ENCODE data around the gene ARHGAP44. TPM values are rescaled to one million over a fixed set of nuclear protein-coding genes. Genes with fewer than 3 reads are reported as not detected.

Gene ARHGAP44
- polyA plus RNA-seq, 2 donors: 0.81 to 0.96 TPM

- H3K9me3 ChIP-seq (ENCODE audit: control insufficient read depth in 2 of 2, insufficient read depth in 1 of 2, low read depth in 1 of 2, low read length in 1 of 2): no peaks in the 10 kb centered on the region
- H3K36me3 ChIP-seq (ENCODE audit: control insufficient read depth in 2 of 2, insufficient read depth in 2 of 2, low read length in 1 of 2): no peaks in the 10 kb centered on the region
- no peak overlapping the region for H3K4me3 ChIP-seq (ENCODE audit: low read depth in 1 of 2, low read length in 2 of 2)
- no peak overlapping the region for H3K27ac ChIP-seq (ENCODE audit: low read depth in 2 of 2, low read length in 1 of 2)
- no peaks in the 10 kb centered on the region for H3K4me1 ChIP-seq (ENCODE audit: control insufficient read depth in 2 of 2, insufficient read depth in 2 of 2, low read length in 1 of 2)
- 55 to 70% methylated on average over 3 of the region's 3 CpGs for WGBS, 2 donors
- H3K27me3 ChIP-seq (ENCODE audit: control insufficient read depth in 1 of 2, insufficient read depth in 2 of 2, low read length in 2 of 2): no peaks in the 10 kb centered on the region
Measured at GRCh38 chr17:12936501-12936900, 147.2 kb downstream of the ARHGAP44 start.

- 80% methylated on average over 2 of the region's 2 CpGs for WGBS, 2 donors
- Histone ChIP-seq H3K9me3 (ENCODE audit: control insufficient read depth in 2 of 2, insufficient read depth in 1 of 2, low read depth in 1 of 2, low read length in 1 of 2) (peaks cover 0 to 2% of the 10 kb centered on the region in 2 donors), H3K36me3 (ENCODE audit: control insufficient read depth in 2 of 2, insufficient read depth in 2 of 2, low read length in 1 of 2) (no peaks in the 10 kb centered on the region), H3K27ac (ENCODE audit: low read depth in 2 of 2, low read length in 1 of 2) (no peak overlapping the region), H3K27me3 (ENCODE audit: control insufficient read depth in 1 of 2, insufficient read depth in 2 of 2, low read length in 2 of 2) (no peaks in the 10 kb centered on the region), H3K4me3 (ENCODE audit: low read depth in 1 of 2, low read length in 2 of 2) (no peak overlapping the region), H3K4me1 (ENCODE audit: control insufficient read depth in 2 of 2, insufficient read depth in 2 of 2, low read length in 1 of 2) (no peaks in the 10 kb centered on the region)
Measured at GRCh38 chr17:12940699-12941098, 151.4 kb downstream of the ARHGAP44 start.

GRCh38 chr17:12947047-12947446, 157.7 kb downstream of the ARHGAP44 start:
- 87% methylated on average over 4 of the region's 4 CpGs for WGBS, 2 donors
- no peaks in the 10 kb centered on the region for H3K36me3 ChIP-seq (ENCODE audit: control insufficient read depth in 2 of 2, insufficient read depth in 2 of 2, low read length in 1 of 2)
- no peaks in the 10 kb centered on the region for H3K27me3 ChIP-seq (ENCODE audit: control insufficient read depth in 1 of 2, insufficient read depth in 2 of 2, low read length in 2 of 2)
- no peak overlapping the region for H3K27ac ChIP-seq (ENCODE audit: low read depth in 2 of 2, low read length in 1 of 2)
- no peak overlapping the region for H3K4me3 ChIP-seq (ENCODE audit: low read depth in 1 of 2, low read length in 2 of 2)
- H3K9me3 ChIP-seq (ENCODE audit: control insufficient read depth in 2 of 2, insufficient read depth in 1 of 2, low read depth in 1 of 2, low read length in 1 of 2): peaks cover 0 to 2% of the 10 kb centered on the region in 2 donors
- H3K4me1 ChIP-seq (ENCODE audit: control insufficient read depth in 2 of 2, insufficient read depth in 2 of 2, low read length in 1 of 2): no peaks in the 10 kb centered on the region

GRCh38 chr17:12952012-12952411, 162.7 kb downstream of the ARHGAP44 start:
- Histone ChIP-seq H3K4me1 (ENCODE audit: control insufficient read depth in 2 of 2, insufficient read depth in 2 of 2, low read length in 1 of 2) (no peaks in the 10 kb centered on the region), H3K4me3 (ENCODE audit: low read depth in 1 of 2, low read length in 2 of 2) (no peak overlapping the region), H3K27me3 (ENCODE audit: control insufficient read depth in 1 of 2, insufficient read depth in 2 of 2, low read length in 2 of 2) (no peaks in the 10 kb centered on the region), H3K9me3 (ENCODE audit: control insufficient read depth in 2 of 2, insufficient read depth in 1 of 2, low read depth in 1 of 2, low read length in 1 of 2) (peaks cover 0 to 4% of the 10 kb centered on the region in 2 donors), H3K27ac (ENCODE audit: low read depth in 2 of 2, low read length in 1 of 2) (no peak overlapping the region), H3K36me3 (ENCODE audit: control insufficient read depth in 2 of 2, insufficient read depth in 2 of 2, low read length in 1 of 2) (peaks cover 0 to 7% of the 10 kb centered on the region in 2 donors)
- 91 to 93% methylated on average over 4 of the region's 4 CpGs for WGBS, 2 donors

GRCh38 chr17:12953156-12953555, 163.9 kb downstream of the ARHGAP44 start:
- Histone ChIP-seq H3K27me3 (ENCODE audit: control insufficient read depth in 1 of 2, insufficient read depth in 2 of 2, low read length in 2 of 2) (no peaks in the 10 kb centered on the region), H3K36me3 (ENCODE audit: control insufficient read depth in 2 of 2, insufficient read depth in 2 of 2, low read length in 1 of 2) (peaks cover 0 to 7% of the 10 kb centered on the region in 2 donors), H3K9me3 (ENCODE audit: control insufficient read depth in 2 of 2, insufficient read depth in 1 of 2, low read depth in 1 of 2, low read length in 1 of 2) (peaks cover 0 to 4% of the 10 kb centered on the region in 2 donors), H3K27ac (ENCODE audit: low read depth in 2 of 2, low read length in 1 of 2) (no peak overlapping the region), H3K4me1 (ENCODE audit: control insufficient read depth in 2 of 2, insufficient read depth in 2 of 2, low read length in 1 of 2) (no peaks in the 10 kb centered on the region), H3K4me3 (ENCODE audit: low read depth in 1 of 2, low read length in 2 of 2) (no peak overlapping the region)
- 95 to 96% methylated on average over 13 of the region's 13 CpGs for WGBS, 2 donors

GRCh38 chr17:12955521-12955920, 166.2 kb downstream of the ARHGAP44 start:
- Histone ChIP-seq H3K9me3 (ENCODE audit: control insufficient read depth in 2 of 2, insufficient read depth in 1 of 2, low read depth in 1 of 2, low read length in 1 of 2) (peaks cover 3 to 4% of the 10 kb centered on the region in 2 donors), H3K4me3 (ENCODE audit: low read depth in 1 of 2, low read length in 2 of 2) (no peak overlapping the region), H3K36me3 (ENCODE audit: control insufficient read depth in 2 of 2, insufficient read depth in 2 of 2, low read length in 1 of 2) (peaks cover 0 to 7% of the 10 kb centered on the region in 2 donors), H3K27me3 (ENCODE audit: control insufficient read depth in 1 of 2, insufficient read depth in 2 of 2, low read length in 2 of 2) (no peaks in the 10 kb centered on the region), H3K27ac (ENCODE audit: low read depth in 2 of 2, low read length in 1 of 2) (no peak overlapping the region), H3K4me1 (ENCODE audit: control insufficient read depth in 2 of 2, insufficient read depth in 2 of 2, low read length in 1 of 2) (no peaks in the 10 kb centered on the region)
- 86 to 89% methylated on average over 5 of the region's 5 CpGs for WGBS, 2 donors

GRCh38 chr17:12958786-12959185, 169.5 kb downstream of the ARHGAP44 start:
- Histone ChIP-seq H3K9me3 (ENCODE audit: control insufficient read depth in 2 of 2, insufficient read depth in 1 of 2, low read depth in 1 of 2, low read length in 1 of 2) (peaks cover 3 to 4% of the 10 kb centered on the region in 2 donors), H3K4me1 (ENCODE audit: control insufficient read depth in 2 of 2, insufficient read depth in 2 of 2, low read length in 1 of 2) (no peaks in the 10 kb centered on the region), H3K27ac (ENCODE audit: low read depth in 2 of 2, low read length in 1 of 2) (no peak overlapping the region), H3K36me3 (ENCODE audit: control insufficient read depth in 2 of 2, insufficient read depth in 2 of 2, low read length in 1 of 2) (peaks cover 0 to 7% of the 10 kb centered on the region in 2 donors), H3K27me3 (ENCODE audit: control insufficient read depth in 1 of 2, insufficient read depth in 2 of 2, low read length in 2 of 2) (no peaks in the 10 kb centered on the region), H3K4me3 (ENCODE audit: low read depth in 1 of 2, low read length in 2 of 2) (no peak overlapping the region)
- 96 to 97% methylated on average over 12 of the region's 12 CpGs for WGBS, 2 donors

- WGBS, 2 donors: 91 to 94% methylated on average over 8 of the region's 8 CpGs
Measured at GRCh38 chr17:12959441-12959840, 170.1 kb downstream of the ARHGAP44 start.

GRCh38 chr17:12961655-12962054, 172.4 kb downstream of the ARHGAP44 start:
- Histone ChIP-seq H3K36me3 (ENCODE audit: control insufficient read depth in 2 of 2, insufficient read depth in 2 of 2, low read length in 1 of 2) (peaks cover 0 to under 1% of the 10 kb centered on the region in 2 donors), H3K4me1 (ENCODE audit: control insufficient read depth in 2 of 2, insufficient read depth in 2 of 2, low read length in 1 of 2) (no peaks in the 10 kb centered on the region), H3K27ac (ENCODE audit: low read depth in 2 of 2, low read length in 1 of 2) (no peak overlapping the region), H3K9me3 (ENCODE audit: control insufficient read depth in 2 of 2, insufficient read depth in 1 of 2, low read depth in 1 of 2, low read length in 1 of 2) (peaks cover 2 to 3% of the 10 kb centered on the region in 2 donors), H3K4me3 (ENCODE audit: low read depth in 1 of 2, low read length in 2 of 2) (no peak overlapping the region), H3K27me3 (ENCODE audit: control insufficient read depth in 1 of 2, insufficient read depth in 2 of 2, low read length in 2 of 2) (no peaks in the 10 kb centered on the region)
- 87 to 94% methylated on average over 4 of the region's 4 CpGs for WGBS, 2 donors

More at GRCh38 chr17:12959441-12959840, 170.1 kb downstream of the ARHGAP44 start:
- Histone ChIP-seq H3K27ac (ENCODE audit: low read depth in 2 of 2, low read length in 1 of 2) (no peak overlapping the region), H3K27me3 (ENCODE audit: control insufficient read depth in 1 of 2, insufficient read depth in 2 of 2, low read length in 2 of 2) (no peaks in the 10 kb centered on the region), H3K9me3 (ENCODE audit: control insufficient read depth in 2 of 2, insufficient read depth in 1 of 2, low read depth in 1 of 2, low read length in 1 of 2) (peaks cover 3 to 4% of the 10 kb centered on the region in 2 donors), H3K4me1 (ENCODE audit: control insufficient read depth in 2 of 2, insufficient read depth in 2 of 2, low read length in 1 of 2) (no peaks in the 10 kb centered on the region), H3K4me3 (ENCODE audit: low read depth in 1 of 2, low read length in 2 of 2) (no peak overlapping the region), H3K36me3 (ENCODE audit: control insufficient read depth in 2 of 2, insufficient read depth in 2 of 2, low read length in 1 of 2) (peaks cover 0 to 7% of the 10 kb centered on the region in 2 donors)

GRCh38 chr17:12963505-12963904, 174.2 kb downstream of the ARHGAP44 start:
- peaks cover 2% of the 10 kb centered on the region in 2 donors for H3K9me3 ChIP-seq (ENCODE audit: control insufficient read depth in 2 of 2, insufficient read depth in 1 of 2, low read depth in 1 of 2, low read length in 1 of 2)
- no peaks in the 10 kb centered on the region for H3K4me1 ChIP-seq (ENCODE audit: control insufficient read depth in 2 of 2, insufficient read depth in 2 of 2, low read length in 1 of 2)
- no peaks in the 10 kb centered on the region for H3K36me3 ChIP-seq (ENCODE audit: control insufficient read depth in 2 of 2, insufficient read depth in 2 of 2, low read length in 1 of 2)
- H3K4me3 ChIP-seq (ENCODE audit: low read depth in 1 of 2, low read length in 2 of 2): no peak overlapping the region
- no peak overlapping the region for H3K27ac ChIP-seq (ENCODE audit: low read depth in 2 of 2, low read length in 1 of 2)
- WGBS, 2 donors: 95% methylated on average over 7 of the region's 7 CpGs
- no peaks in the 10 kb centered on the region for H3K27me3 ChIP-seq (ENCODE audit: control insufficient read depth in 1 of 2, insufficient read depth in 2 of 2, low read length in 2 of 2)

All from esophagus (tissue), 2 donors.